ENCODE results near the gene CGRRF1.
A peak's percentile ranks its signal among the peaks of the same experiment; 100 is the strongest.

DNA sequence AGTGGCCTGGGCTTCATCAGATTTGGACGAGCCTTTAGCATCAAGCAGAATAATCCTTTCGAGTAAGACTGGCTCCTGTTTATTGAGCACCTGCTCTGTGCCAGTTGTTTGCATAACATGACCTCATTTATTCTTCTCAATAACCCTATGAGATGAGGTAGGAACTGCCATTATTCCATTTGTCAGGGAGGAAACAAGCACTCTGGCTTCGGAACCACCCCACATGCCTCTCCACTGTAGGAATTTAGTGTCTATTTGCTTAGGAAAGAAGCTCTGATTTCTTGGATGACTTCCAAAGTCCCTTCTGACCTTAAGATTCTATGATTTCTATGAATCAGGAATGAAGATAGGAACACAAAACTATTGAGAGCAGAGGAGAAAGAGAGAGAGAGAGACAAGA is 68.3 kb downstream of the CGRRF1 start:
- TF ChIP-seq, protein P1, sequence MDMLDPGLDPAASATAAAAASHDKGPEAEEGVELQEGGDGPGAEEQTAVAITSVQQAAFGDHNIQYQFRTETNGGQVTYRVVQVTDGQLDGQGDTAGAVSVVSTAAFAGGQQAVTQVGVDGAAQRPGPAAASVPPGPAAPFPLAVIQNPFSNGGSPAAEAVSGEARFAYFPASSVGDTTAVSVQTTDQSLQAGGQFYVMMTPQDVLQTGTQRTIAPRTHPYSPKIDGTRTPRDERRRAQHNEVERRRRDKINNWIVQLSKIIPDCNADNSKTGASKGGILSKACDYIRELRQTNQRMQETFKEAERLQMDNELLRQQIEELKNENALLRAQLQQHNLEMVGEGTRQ (IDR thresholded peaks at IDR 0.05; ENCODE audit: borderline replicate concordance, low read depth, low read length) = no peak
- no peak for TF ChIP-seq CTCF (IDR thresholded peaks at IDR 0.05)
- no peak for TF ChIP-seq TAF1 (IDR thresholded peaks at IDR 0.05; ENCODE audit: borderline replicate concordance, low read depth, low read length)
- TF ChIP-seq PBX3 (IDR thresholded peaks at IDR 0.05) = no peak
- TF ChIP-seq ELF1 (IDR thresholded peaks at IDR 0.05) = no peak
- TF ChIP-seq MAX (IDR thresholded peaks at IDR 0.05; ENCODE audit: low read depth) = peak; percentile 12; the same call in 1 of the 2 replicates
